ENCODE results near the gene RNF181. TPM values are rescaled to one million over a fixed set of nuclear protein-coding genes. Genes with fewer than 3 reads are reported as not detected.

RNF181 gene
- total and polyA plus RNA-seq, 2 of the 13 experiments (the other 11 are each of a cell fraction or from before 2014, with no cell fraction given) = 224 to 578 TPM

- TF ChIP-seq THRA (CRISPR knock-in tag; IDR thresholded peaks at IDR 0.05; ENCODE audit: borderline replicate concordance) (no peak), NFATC3 (CRISPR knock-in tag; IDR thresholded peaks at IDR 0.05) (no peak), NKX3-1 (CRISPR knock-in tag; IDR thresholded peaks at IDR 0.05) (no peak), KMT2B (CRISPR knock-in tag; IDR thresholded peaks at IDR 0.05) (no peak), AGO1 (IDR thresholded peaks at IDR 0.05; ENCODE audit: low read depth, low read length, poor library complexity, severe bottlenecking) (no peak), TCF7L2 (IDR thresholded peaks at IDR 0.05; ENCODE audit: low read depth, low read length) (no peak), ZNF431 (CRISPR knock-in tag; IDR thresholded peaks at IDR 0.05; ENCODE audit: borderline replicate concordance, low read depth) (no peak), BATF2 (CRISPR knock-in tag; IDR thresholded peaks at IDR 0.05) (no peak), RBM22 (optimal IDR thresholded peaks at IDR 0.05; ENCODE audit: low read length) (no peak), KAT8 (CRISPR knock-in tag; IDR thresholded peaks at IDR 0.05) (0 out of 2 replicates have a peak, but pooled peaks have one; percentile 13), NFKBIZ (CRISPR knock-in tag; IDR thresholded peaks at IDR 0.05) (no peak), ZNF776 (CRISPR knock-in tag; IDR thresholded peaks at IDR 0.05) (no peak), HIC2 (CRISPR knock-in tag; IDR thresholded peaks at IDR 0.05; ENCODE audit: low read depth) (peak; percentile 92; the same call in 1 of the 2 replicates), EHMT2 (IDR thresholded peaks at IDR 0.05; ENCODE audit: borderline replicate concordance, low read depth, low read length) (no peak), ZNF567 (CRISPR knock-in tag; IDR thresholded peaks at IDR 0.05; ENCODE audit: borderline replicate concordance) (no peak), SPEN (CRISPR knock-in tag; IDR thresholded peaks at IDR 0.05; ENCODE audit: low read depth) (no peak), RAD21 (CRISPR knock-in tag; IDR thresholded peaks at IDR 0.05) (peak; percentile 36; the same call in 1 of the 2 replicates), MIXL1 (CRISPR knock-in tag; IDR thresholded peaks at IDR 0.05) (no peak)
- TF ChIP-seq, protein P1, sequence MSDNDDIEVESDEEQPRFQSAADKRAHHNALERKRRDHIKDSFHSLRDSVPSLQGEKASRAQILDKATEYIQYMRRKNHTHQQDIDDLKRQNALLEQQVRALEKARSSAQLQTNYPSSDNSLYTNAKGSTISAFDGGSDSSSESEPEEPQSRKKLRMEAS (IDR thresholded peaks at IDR 0.05) = peak; percentile 67
- TF ChIP-seq, protein P2, sequence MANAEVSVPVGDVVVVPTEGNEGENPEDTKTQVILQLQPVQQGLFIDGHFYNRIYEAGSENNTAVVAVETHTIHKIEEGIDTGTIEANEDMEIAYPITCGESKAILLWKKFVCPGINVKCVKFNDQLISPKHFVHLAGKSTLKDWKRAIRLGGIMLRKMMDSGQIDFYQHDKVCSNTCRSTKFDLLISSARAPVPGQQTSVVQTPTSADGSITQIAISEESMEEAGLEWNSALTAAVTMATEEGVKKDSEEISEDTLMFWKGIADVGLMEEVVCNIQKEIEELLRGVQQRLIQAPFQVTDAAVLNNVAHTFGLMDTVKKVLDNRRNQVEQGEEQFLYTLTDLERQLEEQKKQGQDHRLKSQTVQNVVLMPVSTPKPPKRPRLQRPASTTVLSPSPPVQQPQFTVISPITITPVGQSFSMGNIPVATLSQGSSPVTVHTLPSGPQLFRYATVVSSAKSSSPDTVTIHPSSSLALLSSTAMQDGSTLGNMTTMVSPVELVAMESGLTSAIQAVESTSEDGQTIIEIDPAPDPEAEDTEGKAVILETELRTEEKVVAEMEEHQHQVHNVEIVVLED (CRISPR knock-in tag; IDR thresholded peaks at IDR 0.05; ENCODE audit: borderline replicate concordance) = no peak
- TF ChIP-seq, protein P3, sequence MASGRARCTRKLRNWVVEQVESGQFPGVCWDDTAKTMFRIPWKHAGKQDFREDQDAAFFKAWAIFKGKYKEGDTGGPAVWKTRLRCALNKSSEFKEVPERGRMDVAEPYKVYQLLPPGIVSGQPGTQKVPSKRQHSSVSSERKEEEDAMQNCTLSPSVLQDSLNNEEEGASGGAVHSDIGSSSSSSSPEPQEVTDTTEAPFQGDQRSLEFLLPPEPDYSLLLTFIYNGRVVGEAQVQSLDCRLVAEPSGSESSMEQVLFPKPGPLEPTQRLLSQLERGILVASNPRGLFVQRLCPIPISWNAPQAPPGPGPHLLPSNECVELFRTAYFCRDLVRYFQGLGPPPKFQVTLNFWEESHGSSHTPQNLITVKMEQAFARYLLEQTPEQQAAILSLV (CRISPR knock-in tag; IDR thresholded peaks at IDR 0.05; ENCODE audit: borderline replicate concordance) = no peak
- TF ChIP-seq, protein P4, sequence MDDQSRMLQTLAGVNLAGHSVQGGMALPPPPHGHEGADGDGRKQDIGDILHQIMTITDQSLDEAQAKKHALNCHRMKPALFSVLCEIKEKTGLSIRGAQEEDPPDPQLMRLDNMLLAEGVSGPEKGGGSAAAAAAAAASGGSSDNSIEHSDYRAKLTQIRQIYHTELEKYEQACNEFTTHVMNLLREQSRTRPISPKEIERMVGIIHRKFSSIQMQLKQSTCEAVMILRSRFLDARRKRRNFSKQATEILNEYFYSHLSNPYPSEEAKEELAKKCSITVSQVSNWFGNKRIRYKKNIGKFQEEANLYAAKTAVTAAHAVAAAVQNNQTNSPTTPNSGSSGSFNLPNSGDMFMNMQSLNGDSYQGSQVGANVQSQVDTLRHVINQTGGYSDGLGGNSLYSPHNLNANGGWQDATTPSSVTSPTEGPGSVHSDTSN (CRISPR knock-in tag; IDR thresholded peaks at IDR 0.05; ENCODE audit: borderline replicate concordance) = no peak
- TF ChIP-seq, protein P5, sequence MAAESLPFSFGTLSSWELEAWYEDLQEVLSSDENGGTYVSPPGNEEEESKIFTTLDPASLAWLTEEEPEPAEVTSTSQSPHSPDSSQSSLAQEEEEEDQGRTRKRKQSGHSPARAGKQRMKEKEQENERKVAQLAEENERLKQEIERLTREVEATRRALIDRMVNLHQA (CRISPR knock-in tag; IDR thresholded peaks at IDR 0.05) = no peak
Measured at GRCh38 chr2:85593023-85593422, 2.5 kb upstream of the RNF181 start (continued).
